HEK293T (cell line): Measurements from ENCODE around the gene PTH.

Experiments
- BHLHE40 ChIP-seq: fragments of 450-650 bp; IDR thresholded peaks from 2 replicates; pipeline ENCODE4 v1.6.1; 2016; ENCODE audit warnings: mild to moderate bottlenecking, moderate library complexity, borderline replicate concordance
- CTBP1 ChIP-seq: fragments of 450-650 bp; IDR thresholded peaks from 2 replicates; pipeline ENCODE4 v1.6.1; 2016; ENCODE audit warnings: borderline replicate concordance
- FOXM1 ChIP-seq: fragments of 450-650 bp; IDR thresholded peaks from 2 replicates; pipeline ENCODE4 v1.6.1; 2017; ENCODE audit warnings: mild to moderate bottlenecking, borderline replicate concordance
- SP1 ChIP-seq: fragments of 450-650 bp; IDR thresholded peaks from 2 replicates; pipeline ENCODE4 v1.6.1; 2017

DNA sequence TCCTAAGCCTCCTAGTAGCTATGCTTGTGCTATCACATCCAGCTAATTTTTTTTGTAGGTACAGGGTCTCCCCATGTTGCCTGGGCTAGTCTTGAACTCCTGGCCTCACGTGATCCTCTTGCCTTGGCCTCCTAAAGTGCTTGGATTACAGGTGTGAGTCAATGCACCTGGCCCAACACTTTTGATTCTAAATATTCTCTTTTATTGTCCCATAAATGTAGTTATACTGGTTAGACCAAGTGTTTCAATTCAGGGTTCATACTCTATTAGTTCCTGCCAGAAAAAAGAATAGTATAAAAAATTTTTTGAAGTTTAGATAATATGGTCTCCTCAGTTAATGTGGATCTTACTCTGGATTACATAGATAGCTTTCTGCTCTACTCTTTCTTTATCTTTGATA, 6.7 kb upstream of the PTH start:
- TF ChIP-seq CTBP1 (no peak), FOXM1 (no peak), BHLHE40 (no peak), SP1 (no peak)
